GM12878 (cell line): ENCODE results near the gene SLC25A11. TPM values are rescaled to one million over a fixed set of nuclear protein-coding genes. Genes with fewer than 3 reads are reported as not detected.

ENCODE experiments used
- CHD1 ChIP-seq: IDR thresholded peaks from 2 replicates; pipeline ENCODE4 v1.6.1; 2012; ENCODE audit warnings: low read depth, low read length, improper control_type of control experiment
- EGR1 ChIP-seq, 2 experiments: IDR thresholded peaks; 1 replicate in 1 of 2; 2 replicates in 1 of 2; pipeline ENCODE4 v1.6.1; 2011 to 2012; ENCODE audit warnings: low read depth in 2 of 2, low read length in 2 of 2, borderline replicate concordance in 1 of 2, mild to moderate bottlenecking in 1 of 2, moderate library complexity in 1 of 2
- EP300 ChIP-seq, 2 experiments: fragments of 150-350 bp in 1 of 2; IDR thresholded peaks; 2 replicates each; pipeline ENCODE4 v1.6.1; 2011 to 2012; ENCODE audit warnings: low read depth in 2 of 2, low read length in 2 of 2, borderline replicate concordance in 1 of 2, improper control_type of control experiment in 1 of 2, inconsistent platforms in 1 of 2; ENCODE audit not compliant: control insufficient read depth in 1 of 2
- GATAD2B ChIP-seq: fragments of 450-650 bp; conservative IDR thresholded peaks from 2 replicates; pipeline ENCODE4 v1.6.1; 2017; ENCODE audit warnings: low read depth, mild to moderate bottlenecking, moderate library complexity
- KAT2A ChIP-seq: conservative IDR thresholded peaks from 2 replicates; pipeline ENCODE4 v1.6.1; 2011; ENCODE audit warnings: low read depth, low read length; ENCODE audit not compliant: control insufficient read depth
- MTA3 ChIP-seq: IDR thresholded peaks from 2 replicates; pipeline ENCODE4 v1.6.1; 2012; ENCODE audit warnings: low read length, inconsistent platforms, borderline replicate concordance
- NFIC ChIP-seq: IDR thresholded peaks from 2 replicates; pipeline ENCODE4 v1.6.1; 2012; ENCODE audit warnings: low read depth, mild to moderate bottlenecking, inconsistent platforms, low read length, moderate library complexity
- POLR2AphosphoS2 ChIP-seq: IDR thresholded peaks from 2 replicates; pipeline ENCODE4 v1.6.1; 2011; ENCODE audit warnings: low read depth, mild to moderate bottlenecking, low read length, improper control_type of control experiment, moderate library complexity
- RELB ChIP-seq: fragments of 450-650 bp; IDR thresholded peaks from 2 replicates; pipeline ENCODE4 v1.6.1; 2017; ENCODE audit warnings: low read depth, mild to moderate bottlenecking, moderate library complexity
- SMAD1 ChIP-seq: fragments of 450-650 bp; IDR thresholded peaks from 2 replicates; pipeline ENCODE4 v1.6.1; 2018; ENCODE audit warnings: mild to moderate bottlenecking, low read depth; ENCODE audit not compliant: partially characterized antibody
- SMARCA5 ChIP-seq: fragments of 450-650 bp; IDR thresholded peaks from 2 replicates; pipeline ENCODE4 v1.6.1; 2017; ENCODE audit warnings: mild to moderate bottlenecking
- SRF ChIP-seq, 2 experiments: IDR thresholded peaks; 2 replicates each; pipeline ENCODE4 v1.6.1; 2011; ENCODE audit warnings: low read depth in 2 of 2, low read length in 2 of 2, mild to moderate bottlenecking in 1 of 2, moderate library complexity in 1 of 2
- TARDBP ChIP-seq: IDR thresholded peaks from 2 replicates; pipeline ENCODE4 v1.6.1; 2016; ENCODE audit warnings: borderline replicate concordance
- TCF3 ChIP-seq: IDR thresholded peaks from 2 replicates; pipeline ENCODE4 v1.6.1; 2012; ENCODE audit warnings: low read depth, mild to moderate bottlenecking, low read length, borderline replicate concordance; ENCODE audit not compliant: insufficient read depth
- TCF7 ChIP-seq: IDR thresholded peaks from 2 replicates; pipeline ENCODE4 v1.6.1; 2014; ENCODE audit warnings: antibody characterized with exemption, borderline replicate concordance
- YY1 ChIP-seq: IDR thresholded peaks from 2 replicates; pipeline ENCODE4 v1.6.1; 2011; ENCODE audit warnings: low read depth, mild to moderate bottlenecking, low read length
- ZNF687 ChIP-seq: fragments of 450-650 bp; IDR thresholded peaks from 2 replicates; pipeline ENCODE4 v1.6.1; 2017; ENCODE audit warnings: mild to moderate bottlenecking, moderate library complexity
- ZSCAN29 ChIP-seq: fragments of 450-650 bp; IDR thresholded peaks from 2 replicates; pipeline ENCODE4 v1.6.1; 2017; ENCODE audit warnings: mild to moderate bottlenecking, moderate library complexity
- ZZZ3 ChIP-seq: IDR thresholded peaks from 2 replicates; pipeline ENCODE4 v1.6.1; 2011; ENCODE audit warnings: low read depth; ENCODE audit not compliant: control insufficient read depth, insufficient read length
- polyA plus RNA-seq, 11 experiments: library from polyadenylated mRNA; depleted of rRNA in 4 of 11; unstranded in 6 of 11; stranded (reverse) in 5 of 11; fragments of >200 nt; fragmentation: Nextera tagmentation in 4 of 11; fragmentation: Illumina TruSeq in 1 of 11; extraction: Ambion mirVana in 4 of 11; extraction: Trizol in 1 of 11; gene quantifications; 1 replicate in 1 of 11; 2 replicates in 10 of 11; pipeline versions ENCODE4 v1.2.1 to v1.2.3, GENCODE V29; 2011 to 2016; ENCODE audit warnings: inconsistent platforms in 2 of 11, missing spikeins in 2 of 11, low read depth in 1 of 11
- total RNA-seq, 4 experiments: library from RNA; depleted of rRNA in 3 of 4; stranded (reverse); fragments of >200 nt in 3 of 4; fragmentation: Illumina TruSeq in 1 of 4; extraction: Trizol in 1 of 4; gene quantifications; 2 replicates each; pipeline versions ENCODE4 v1.2.1 to v1.2.3, GENCODE V29; 2013 to 2021
- TF ChIP-seq, protein P1 (sequence below): fragments of 450-650 bp; IDR thresholded peaks from 2 replicates; pipeline ENCODE4 v1.6.1; 2014; ENCODE audit warnings: mild to moderate bottlenecking
- TF ChIP-seq, protein P2 (sequence below), 3 experiments: IDR thresholded peaks in 2 of 3; conservative IDR thresholded peaks in 1 of 3; 2 replicates each; pipeline ENCODE4 v1.5.1; 2011; ENCODE audit warnings: low read depth in 3 of 3, low read length in 3 of 3, mild to moderate bottlenecking in 3 of 3, control low read depth in 2 of 3, moderate library complexity in 2 of 3, inconsistent platforms in 1 of 3, mixed read lengths in 1 of 3; ENCODE audit not compliant: control insufficient read depth in 2 of 3, insufficient read depth in 1 of 3; ENCODE audit errors: extremely low read depth in 1 of 3

The SLC25A11 gene
- total and polyA plus RNA-seq, 10 of the 15 experiments (the other 5 are each of a cell fraction or from before 2014, with no cell fraction given), result 5.8 to 142 (median 65.0) TPM

GRCh38 chr17:4947411-4948165, 7.7 kb upstream of the SLC25A11 start (continued):
- TF ChIP-seq KAT2A, result no peak
- no peak for TF ChIP-seq TARDBP
- 0 out of 2 replicates have a peak, but pooled peaks have one; percentile 23 for TF ChIP-seq TCF3
- TF ChIP-seq EP300 (IDR thresholded peaks at IDR 0.05; ENCODE audit: borderline replicate concordance in 1 of 2, control insufficient read depth in 1 of 2, low read depth in 2 of 2, low read length in 2 of 2), result no peak
- TF ChIP-seq GATAD2B, result peak; percentile 69
- peak in 1 of 2 experiments; percentile 64; a peak in 2 of 3 replicates for TF ChIP-seq EGR1 (IDR thresholded peaks at IDR 0.05; ENCODE audit: borderline replicate concordance in 1 of 2, low read depth in 2 of 2, low read length in 2 of 2)
- TF ChIP-seq ZNF687, result no peak; the same call in 1 of the 2 replicates
- TF ChIP-seq NFIC, result no peak
- TF ChIP-seq ZSCAN29, result peak; percentile 48; the same call in 1 of the 2 replicates
- peak; percentile 43 for TF ChIP-seq RELB
- TF ChIP-seq SMARCA5, result peak; percentile 6
- no peak for TF ChIP-seq TCF7
- no peak for TF ChIP-seq CHD1
- 0 out of 2 replicates have a peak, but pooled peaks have one; percentile 43 for TF ChIP-seq YY1
- peak; percentile 74; the same call in 1 of the 2 replicates for TF ChIP-seq POLR2AphosphoS2
- TF ChIP-seq, protein P1, sequence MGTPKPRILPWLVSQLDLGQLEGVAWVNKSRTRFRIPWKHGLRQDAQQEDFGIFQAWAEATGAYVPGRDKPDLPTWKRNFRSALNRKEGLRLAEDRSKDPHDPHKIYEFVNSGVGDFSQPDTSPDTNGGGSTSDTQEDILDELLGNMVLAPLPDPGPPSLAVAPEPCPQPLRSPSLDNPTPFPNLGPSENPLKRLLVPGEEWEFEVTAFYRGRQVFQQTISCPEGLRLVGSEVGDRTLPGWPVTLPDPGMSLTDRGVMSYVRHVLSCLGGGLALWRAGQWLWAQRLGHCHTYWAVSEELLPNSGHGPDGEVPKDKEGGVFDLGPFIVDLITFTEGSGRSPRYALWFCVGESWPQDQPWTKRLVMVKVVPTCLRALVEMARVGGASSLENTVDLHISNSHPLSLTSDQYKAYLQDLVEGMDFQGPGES, result no peak
- TF ChIP-seq ZZZ3, result no peak
- no peak for TF ChIP-seq SRF (IDR thresholded peaks at IDR 0.05; ENCODE audit: low read depth in 2 of 2, low read length in 2 of 2)
- no peak for TF ChIP-seq SMAD1
- TF ChIP-seq, protein P2, sequence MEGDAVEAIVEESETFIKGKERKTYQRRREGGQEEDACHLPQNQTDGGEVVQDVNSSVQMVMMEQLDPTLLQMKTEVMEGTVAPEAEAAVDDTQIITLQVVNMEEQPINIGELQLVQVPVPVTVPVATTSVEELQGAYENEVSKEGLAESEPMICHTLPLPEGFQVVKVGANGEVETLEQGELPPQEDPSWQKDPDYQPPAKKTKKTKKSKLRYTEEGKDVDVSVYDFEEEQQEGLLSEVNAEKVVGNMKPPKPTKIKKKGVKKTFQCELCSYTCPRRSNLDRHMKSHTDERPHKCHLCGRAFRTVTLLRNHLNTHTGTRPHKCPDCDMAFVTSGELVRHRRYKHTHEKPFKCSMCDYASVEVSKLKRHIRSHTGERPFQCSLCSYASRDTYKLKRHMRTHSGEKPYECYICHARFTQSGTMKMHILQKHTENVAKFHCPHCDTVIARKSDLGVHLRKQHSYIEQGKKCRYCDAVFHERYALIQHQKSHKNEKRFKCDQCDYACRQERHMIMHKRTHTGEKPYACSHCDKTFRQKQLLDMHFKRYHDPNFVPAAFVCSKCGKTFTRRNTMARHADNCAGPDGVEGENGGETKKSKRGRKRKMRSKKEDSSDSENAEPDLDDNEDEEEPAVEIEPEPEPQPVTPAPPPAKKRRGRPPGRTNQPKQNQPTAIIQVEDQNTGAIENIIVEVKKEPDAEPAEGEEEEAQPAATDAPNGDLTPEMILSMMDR (IDR thresholded peaks at IDR 0.05 in 2 of 3, conservative IDR thresholded peaks at IDR 0.05 in 1 of 3; ENCODE audit: control insufficient read depth in 2 of 3, extremely low read depth in 1 of 3, insufficient read depth in 1 of 3, low read depth in 3 of 3, low read length in 3 of 3), result no peak
- TF ChIP-seq MTA3, result no peak
